Measurements from ENCODE around the gene WDFY4.
"Not testable (repeated sequence)": the region's sequence is repeated elsewhere in the genome, so short reads cannot be mapped to it uniquely, and the experiment has no call there.

WDFY4 gene, protein sequence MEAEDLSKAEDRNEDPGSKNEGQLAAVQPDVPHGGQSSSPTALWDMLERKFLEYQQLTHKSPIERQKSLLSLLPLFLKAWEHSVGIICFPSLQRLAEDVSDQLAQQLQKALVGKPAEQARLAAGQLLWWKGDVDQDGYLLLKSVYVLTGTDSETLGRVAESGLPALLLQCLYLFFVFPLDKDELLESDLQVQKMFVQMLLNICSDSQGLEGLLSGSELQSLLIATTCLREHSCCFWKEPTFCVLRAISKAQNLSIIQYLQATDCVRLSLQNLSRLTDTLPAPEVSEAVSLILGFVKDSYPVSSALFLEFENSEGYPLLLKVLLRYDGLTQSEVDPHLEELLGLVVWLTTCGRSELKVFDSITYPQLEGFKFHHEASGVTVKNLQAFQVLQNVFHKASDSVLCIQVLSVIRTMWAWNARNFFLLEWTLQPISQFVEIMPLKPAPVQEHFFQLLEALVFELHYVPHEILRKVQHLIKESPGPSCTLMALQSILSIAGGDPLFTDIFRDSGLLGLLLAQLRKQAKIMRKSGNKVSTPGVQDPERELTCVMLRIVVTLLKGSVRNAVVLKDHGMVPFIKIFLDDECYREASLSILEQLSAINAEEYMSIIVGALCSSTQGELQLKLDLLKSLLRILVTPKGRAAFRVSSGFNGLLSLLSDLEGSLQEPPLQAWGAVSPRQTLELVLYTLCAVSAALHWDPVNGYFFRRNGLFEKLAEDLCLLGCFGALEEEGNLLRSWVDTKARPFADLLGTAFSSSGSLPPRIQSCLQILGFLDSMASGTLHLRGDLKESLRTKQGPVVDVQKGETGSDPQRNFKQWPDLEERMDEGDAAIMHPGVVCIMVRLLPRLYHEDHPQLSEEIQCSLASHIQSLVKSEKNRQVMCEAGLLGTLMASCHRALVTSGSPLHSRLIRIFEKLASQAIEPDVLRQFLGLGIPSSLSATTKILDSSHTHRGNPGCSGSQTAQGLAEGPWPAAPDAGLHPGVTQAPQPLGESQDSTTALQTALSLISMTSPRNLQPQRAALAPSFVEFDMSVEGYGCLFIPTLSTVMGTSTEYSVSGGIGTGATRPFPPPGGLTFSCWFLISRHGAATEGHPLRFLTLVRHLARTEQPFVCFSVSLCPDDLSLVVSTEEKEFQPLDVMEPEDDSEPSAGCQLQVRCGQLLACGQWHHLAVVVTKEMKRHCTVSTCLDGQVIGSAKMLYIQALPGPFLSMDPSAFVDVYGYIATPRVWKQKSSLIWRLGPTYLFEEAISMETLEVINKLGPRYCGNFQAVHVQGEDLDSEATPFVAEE (N-terminal part only)

DNA sequence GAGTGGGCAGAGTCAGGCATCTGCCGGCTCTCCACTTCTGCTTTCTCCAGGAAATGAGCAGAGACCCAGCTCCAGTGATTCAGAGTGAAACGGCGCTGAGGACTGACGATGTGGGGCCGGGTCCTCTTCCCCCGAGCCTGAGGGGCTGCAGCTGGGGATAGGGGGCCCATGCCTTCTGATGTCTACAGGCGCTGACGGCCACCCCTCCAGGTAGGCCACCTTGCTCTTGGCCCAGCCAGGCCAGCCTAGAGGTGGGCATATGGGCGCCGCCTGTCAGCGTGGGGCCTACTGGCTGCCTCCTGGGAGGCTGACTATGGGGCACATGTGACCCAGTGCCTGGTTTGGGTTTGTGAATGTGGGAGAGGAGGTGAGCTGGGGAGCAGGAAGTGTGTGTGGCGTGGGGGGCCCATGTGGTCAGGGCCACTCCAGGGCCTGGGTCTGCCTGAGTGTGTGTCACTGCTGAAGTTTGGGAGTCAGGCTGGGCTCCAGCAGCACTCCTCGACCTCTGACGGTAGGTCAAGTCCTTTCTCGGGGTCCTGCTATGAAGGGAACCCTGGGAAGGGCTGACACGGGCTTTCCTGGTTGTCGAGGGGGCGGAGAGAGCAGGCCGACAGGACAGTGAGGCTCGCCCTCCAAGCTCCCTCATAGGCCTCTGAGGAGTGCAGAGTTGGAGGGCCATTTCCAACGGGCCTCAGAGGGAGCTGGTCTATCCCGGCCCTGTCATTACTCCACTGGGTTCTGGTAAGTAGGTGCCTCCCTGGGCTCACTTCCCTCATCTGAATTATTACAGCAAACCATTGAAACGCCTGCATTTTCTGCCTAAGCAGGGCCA is at the start of gene WDFY4:
TSS of gene WDFY4 (plus strand) at position 82 of the 832 bp plus-strand sequence. CDS start 24,860 bp downstream, outside the sequence.
- in situ Hi-C loops (cut with HindIII; ENCODE audit: low pct_unique_long_range_greater_than_20kb, low sequenced_read_pairs): no loop called here
- no peak for DNase-seq (ENCODE audit: low read depth in 1 of 2, low spot score in 1 of 2)
- no peak for TF ChIP-seq JUND (IDR thresholded peaks at IDR 0.05; ENCODE audit: low read depth)

DNA sequence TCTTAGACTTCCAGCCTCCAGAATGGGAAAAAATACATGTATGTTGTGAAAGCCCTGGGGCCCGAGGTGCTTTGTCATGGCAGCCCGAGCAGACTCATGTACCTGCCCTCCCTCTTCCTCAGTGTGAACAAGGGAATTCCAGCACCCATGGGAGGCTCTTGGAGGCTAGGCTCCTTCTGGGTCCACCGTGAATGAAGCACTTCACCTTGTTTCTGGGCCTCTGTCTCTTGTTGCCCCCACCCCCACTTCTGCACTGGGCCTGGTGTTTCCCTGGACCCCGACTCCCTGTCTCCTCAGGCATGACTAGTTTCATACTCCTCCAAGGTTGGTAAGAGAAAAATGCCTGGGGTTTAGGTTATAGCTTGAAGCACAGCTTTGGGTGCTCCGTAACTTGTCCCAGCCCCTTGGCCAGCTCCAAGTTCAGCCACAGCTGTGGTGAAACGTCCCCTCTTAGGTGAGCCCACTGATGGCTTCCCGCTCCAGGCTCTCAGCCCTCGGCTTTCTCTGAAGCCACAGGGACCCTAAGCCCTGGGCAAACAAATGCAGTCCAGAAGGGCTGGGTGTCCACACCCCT is 49.6 kb upstream of the WDFY4 start:
- DNase-seq (ENCODE audit: low read depth in 1 of 2, low spot score in 1 of 2): no peak
- no peak for TF ChIP-seq JUND (IDR thresholded peaks at IDR 0.05; ENCODE audit: low read depth)
- in situ Hi-C loops (cut with HindIII; ENCODE audit: low pct_unique_long_range_greater_than_20kb, low sequenced_read_pairs): no loop called here

DNA sequence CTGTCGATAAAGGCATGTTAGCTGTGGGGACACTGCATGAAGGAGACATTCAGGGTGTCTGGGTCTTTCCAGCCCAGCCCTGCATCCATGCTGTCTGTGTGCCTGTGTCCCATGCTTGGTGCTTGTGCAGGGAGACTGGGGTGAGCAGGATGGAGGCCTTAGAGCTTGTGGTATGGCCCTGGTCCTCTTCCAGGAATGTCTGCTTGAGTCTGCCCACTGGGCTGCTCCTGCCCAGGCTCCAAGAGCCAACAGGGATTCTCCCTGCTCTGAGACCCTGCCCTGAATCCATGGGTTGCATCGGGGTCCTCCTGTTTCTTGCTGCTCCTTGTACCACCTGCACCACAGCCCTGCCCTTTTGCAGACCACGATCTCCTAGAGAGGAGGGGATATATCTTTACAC is 48.4 kb upstream of the WDFY4 start:
- no peak for TF ChIP-seq JUND (IDR thresholded peaks at IDR 0.05; ENCODE audit: low read depth)
- no peak for DNase-seq (ENCODE audit: low read depth in 1 of 2, low spot score in 1 of 2)
- in situ Hi-C loops (cut with HindIII; ENCODE audit: low pct_unique_long_range_greater_than_20kb, low sequenced_read_pairs): no loop called here

DNA sequence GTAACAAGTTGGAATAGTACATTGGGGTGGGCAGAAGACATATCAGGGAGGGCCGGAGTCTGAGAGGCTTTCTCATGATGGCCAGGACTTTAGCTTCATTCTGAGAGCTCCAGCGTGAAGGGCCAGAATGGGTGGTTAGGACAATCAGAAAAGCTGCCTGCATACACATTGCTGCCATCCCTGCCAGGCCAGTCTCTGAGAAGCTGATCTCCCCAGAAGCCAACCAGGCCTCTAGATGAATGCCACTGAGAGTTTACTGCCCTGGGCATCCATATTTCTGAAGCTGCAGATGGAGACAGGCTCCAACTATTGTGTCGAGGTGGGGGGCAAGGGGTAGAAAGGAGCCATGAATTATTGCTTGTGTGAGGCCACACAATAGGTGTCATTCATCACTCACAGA is 47.8 kb upstream of the WDFY4 start:
- TF ChIP-seq JUND (IDR thresholded peaks at IDR 0.05; ENCODE audit: low read depth): no peak
- DNase-seq (ENCODE audit: low read depth in 1 of 2, low spot score in 1 of 2): no peak

DNA sequence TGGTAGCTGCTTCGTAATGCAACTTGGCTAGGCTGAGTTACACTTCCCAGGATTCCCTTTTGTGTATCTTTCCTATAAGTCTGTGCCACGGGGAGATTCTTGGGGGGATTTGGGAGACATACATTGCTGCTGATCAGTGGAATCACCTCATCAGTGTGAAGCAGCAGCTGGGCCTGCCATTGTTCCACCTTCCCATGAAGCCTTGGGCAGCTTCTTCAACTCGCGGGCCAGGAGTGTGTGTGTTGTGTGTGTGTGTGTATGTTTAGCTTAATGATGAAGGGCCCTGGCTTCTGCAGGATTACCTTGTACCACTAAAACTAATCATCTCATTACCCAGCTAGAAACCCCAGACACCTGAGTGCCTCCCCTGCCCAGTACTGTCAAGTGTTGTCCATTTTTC is 46.5 kb upstream of the WDFY4 start:
- no peak for TF ChIP-seq JUND (IDR thresholded peaks at IDR 0.05; ENCODE audit: low read depth)
- in situ Hi-C loops (cut with HindIII; ENCODE audit: low pct_unique_long_range_greater_than_20kb, low sequenced_read_pairs): no loop called here
- DNase-seq (ENCODE audit: low read depth in 1 of 2, low spot score in 1 of 2): no peak

More for the DNA sequence above, 47.8 kb upstream of the WDFY4 start:
- in situ Hi-C loops (cut with HindIII; ENCODE audit: low pct_unique_long_range_greater_than_20kb, low sequenced_read_pairs): no loop called here

DNA sequence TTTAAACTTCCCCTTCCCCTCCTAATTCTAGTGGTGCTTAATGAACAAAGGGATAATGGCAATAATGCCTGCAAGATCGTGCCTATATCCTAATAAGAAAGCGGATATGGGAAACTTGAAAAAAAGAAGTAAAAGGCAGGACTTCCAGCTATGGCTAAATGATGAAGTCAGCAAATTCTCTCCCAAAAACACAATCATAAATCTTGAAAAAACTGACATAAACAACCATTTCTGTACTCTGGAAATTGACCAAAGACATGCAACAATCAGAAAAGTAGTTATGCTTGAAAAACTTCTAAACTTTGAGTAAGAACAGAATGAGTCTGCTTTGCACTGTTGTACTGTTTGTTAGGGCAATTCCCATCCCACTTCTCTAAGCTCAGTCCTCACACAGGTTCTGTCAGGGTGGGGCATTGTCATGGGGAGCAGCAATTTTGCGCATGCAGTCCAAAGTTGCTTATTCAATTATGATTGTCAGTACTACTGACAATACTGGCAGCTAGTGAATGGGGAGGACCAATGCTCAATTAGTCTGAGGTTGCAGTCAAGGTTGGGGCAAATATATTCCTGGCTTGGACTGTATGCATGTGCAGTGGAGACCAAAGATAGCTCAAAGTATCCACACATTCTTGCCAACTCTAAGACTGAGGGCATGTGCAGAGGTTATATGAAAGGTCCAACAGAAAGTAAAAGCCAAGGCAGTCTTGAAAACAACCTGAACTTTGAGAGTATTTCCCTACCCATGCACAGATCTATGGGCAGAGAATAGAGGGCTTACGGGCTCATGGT is 45.7 kb upstream of the WDFY4 start:
- in situ Hi-C loops (cut with HindIII; ENCODE audit: low pct_unique_long_range_greater_than_20kb, low sequenced_read_pairs): no loop called here
- TF ChIP-seq JUND (IDR thresholded peaks at IDR 0.05; ENCODE audit: low read depth): no peak
- no peak for DNase-seq (ENCODE audit: low read depth in 1 of 2, low spot score in 1 of 2)

DNA sequence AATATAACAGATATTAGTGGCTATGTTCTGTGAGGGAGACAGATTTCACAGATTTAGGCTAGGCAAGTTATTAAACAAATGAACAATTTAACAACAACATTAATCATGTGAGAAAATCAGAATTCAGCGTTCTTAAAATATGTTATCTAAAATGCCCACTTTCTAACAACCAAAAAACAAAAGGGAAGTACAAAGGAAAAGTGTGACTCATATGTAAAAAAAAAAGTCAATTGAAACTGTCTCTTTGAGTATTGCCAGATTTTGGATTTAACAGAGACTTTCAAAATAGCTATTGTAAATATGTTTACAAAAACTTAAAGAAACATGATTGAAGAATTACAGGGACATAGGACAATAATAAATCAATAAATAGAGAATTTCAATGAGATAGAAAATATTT is 45.0 kb upstream of the WDFY4 start:
- DNase-seq (ENCODE audit: low read depth in 1 of 2, low spot score in 1 of 2): no peak
- in situ Hi-C loops (cut with HindIII; ENCODE audit: low pct_unique_long_range_greater_than_20kb, low sequenced_read_pairs): no loop called here
- no peak for TF ChIP-seq JUND (IDR thresholded peaks at IDR 0.05; ENCODE audit: low read depth)

DNA sequence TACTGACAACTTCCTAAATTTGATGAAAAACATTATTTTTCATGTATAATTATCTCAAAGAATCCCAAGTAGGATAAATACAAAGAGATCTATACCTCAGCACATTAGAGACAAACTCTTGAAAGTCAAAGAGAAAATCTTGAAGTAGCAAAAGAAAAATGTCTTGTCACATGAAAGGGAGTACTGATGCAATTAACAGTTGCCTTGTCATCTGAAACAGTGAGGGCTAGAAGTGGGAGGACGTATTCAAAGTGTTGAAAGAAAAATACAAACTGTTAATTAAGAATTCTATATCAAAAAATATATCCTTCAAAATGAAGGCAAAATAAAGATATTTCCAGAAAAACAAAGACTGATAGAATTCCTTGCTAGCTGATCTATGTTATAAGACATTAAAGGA is 44.3 kb upstream of the WDFY4 start:
- in situ Hi-C loops (cut with HindIII; ENCODE audit: low pct_unique_long_range_greater_than_20kb, low sequenced_read_pairs): no loop called here
- no peak for TF ChIP-seq JUND (IDR thresholded peaks at IDR 0.05; ENCODE audit: low read depth)
- DNase-seq (ENCODE audit: low read depth in 1 of 2, low spot score in 1 of 2): no peak

DNA sequence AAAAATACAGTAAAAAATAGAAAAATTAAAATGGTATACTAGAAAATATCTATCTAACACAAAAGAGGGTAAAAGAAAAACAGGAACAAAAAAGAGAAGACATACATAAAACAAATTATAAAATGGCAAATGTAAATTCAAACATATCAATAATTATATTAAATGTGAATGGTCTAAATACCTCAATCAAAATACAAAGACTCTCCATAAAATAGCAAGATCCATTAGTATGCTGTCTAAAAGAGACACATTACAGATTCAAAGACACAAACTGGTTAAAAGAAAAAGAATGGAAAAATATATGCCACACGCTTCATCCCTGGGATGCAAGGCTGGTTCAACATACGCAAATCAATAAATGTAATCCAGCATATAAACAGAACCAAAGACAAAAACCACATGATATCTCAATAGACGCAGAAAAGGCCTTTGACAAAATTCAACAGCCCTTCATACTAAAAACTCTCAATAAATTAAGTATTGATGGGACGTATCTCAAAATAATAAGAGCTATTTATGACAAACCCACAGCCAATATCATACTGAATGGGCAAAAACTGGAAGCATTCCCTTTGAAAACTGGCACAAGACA is 43.5 kb upstream of the WDFY4 start:
- DNase-seq (ENCODE audit: low read depth in 1 of 2, low spot score in 1 of 2); in situ Hi-C loops (cut with HindIII; ENCODE audit: low pct_unique_long_range_greater_than_20kb, low sequenced_read_pairs): not testable (repeated sequence)

DNA sequence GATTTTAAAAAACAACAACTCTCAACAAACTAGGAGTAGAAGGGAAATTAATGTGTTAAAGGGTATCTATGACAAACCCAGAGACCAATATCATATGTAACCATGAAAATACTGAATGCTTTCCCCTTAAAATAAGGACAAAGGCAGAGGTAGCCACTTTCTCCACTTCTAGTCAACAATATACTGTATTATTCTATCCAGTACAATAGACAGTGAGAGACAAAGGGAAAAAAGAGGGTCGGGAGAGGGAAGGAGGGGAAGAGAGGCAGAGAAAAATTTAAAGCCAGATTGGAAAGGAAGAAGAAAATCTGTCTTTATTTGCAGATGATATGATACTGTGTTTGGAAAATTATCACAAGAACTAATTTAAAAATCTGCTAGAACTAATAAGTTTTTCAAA is 39.1 kb upstream of the WDFY4 start:
- DNase-seq (ENCODE audit: low read depth in 1 of 2, low spot score in 1 of 2): no peak
- in situ Hi-C loops (cut with HindIII; ENCODE audit: low pct_unique_long_range_greater_than_20kb, low sequenced_read_pairs): no loop called here
- no peak for TF ChIP-seq JUND (IDR thresholded peaks at IDR 0.05; ENCODE audit: low read depth)

DNA sequence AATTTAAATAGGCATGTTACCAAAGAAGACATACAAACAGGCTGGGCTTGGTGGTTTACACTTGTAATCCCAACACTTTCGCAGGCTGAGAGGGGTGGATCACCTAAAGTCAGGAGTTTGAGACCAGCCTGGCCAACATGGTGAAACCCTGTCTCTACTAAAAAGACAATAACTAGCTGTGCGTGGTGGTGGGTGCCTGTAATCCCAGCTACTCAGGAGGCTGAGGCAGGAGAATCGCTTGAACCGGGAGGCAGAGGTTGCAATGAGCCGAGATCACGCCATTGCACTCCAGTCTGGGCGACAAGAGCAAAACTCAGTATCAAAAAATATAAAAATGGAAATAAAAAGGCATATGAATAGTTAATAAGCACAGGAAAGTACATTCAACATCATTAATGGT is 37.6 kb upstream of the WDFY4 start:
- in situ Hi-C loops (cut with HindIII; ENCODE audit: low pct_unique_long_range_greater_than_20kb, low sequenced_read_pairs); DNase-seq (ENCODE audit: low read depth in 1 of 2, low spot score in 1 of 2): not testable (repeated sequence)

All from T47D (cell line).